DOHH2 (cell line): Measurements from ENCODE around the gene LUC7L3.
"Not testable (repeated sequence)": the region's sequence is repeated elsewhere in the genome, so short reads cannot be mapped to it uniquely, and the experiment has no call there.

Experiments
- H3F3A ChIP-seq: fragments of 200-600 bp; sonication (generic), shearing (Covaris generic); 2 replicates; pipeline ENCODE4 v1.6.0; 2016; ENCODE audit warnings: antibody characterized with exemption, mild to moderate bottlenecking; ENCODE audit not compliant: control insufficient read depth, insufficient read depth
- H3K27ac ChIP-seq: fragments of 200-600 bp; sonication (generic); 2 replicates; pipeline ENCODE4 v1.5.1; 2014; ENCODE audit warnings: low read depth, mild to moderate bottlenecking, low read length, moderate library complexity
- H3K27me3 ChIP-seq: fragments of 200-600 bp; sonication (generic); 2 replicates; pipeline ENCODE4 v1.6.1; 2014; ENCODE audit warnings: mild to moderate bottlenecking, low read length, mixed read lengths; ENCODE audit not compliant: control insufficient read depth
- H3K36me3 ChIP-seq: fragments of 200-600 bp; sonication (generic); 2 replicates; pipeline ENCODE4 v1.6.1; 2014; ENCODE audit warnings: mild to moderate bottlenecking, low read length, moderate library complexity, mixed read lengths; ENCODE audit not compliant: control insufficient read depth
- H3K4me1 ChIP-seq: fragments of 200-600 bp; sonication (generic); 2 replicates; pipeline ENCODE4 v1.6.1; 2014; ENCODE audit warnings: mild to moderate bottlenecking, low read length, mixed read lengths; ENCODE audit not compliant: control insufficient read depth
- H3K4me2 ChIP-seq: fragments of 200-600 bp; sonication (generic); 2 replicates; pipeline ENCODE4 v1.6.0; 2014; ENCODE audit warnings: mild to moderate bottlenecking, low read length, moderate library complexity
- H3K4me3 ChIP-seq: fragments of 200-600 bp; sonication (generic); 2 replicates; pipeline ENCODE4 v1.5.1; 2014; ENCODE audit warnings: mild to moderate bottlenecking, low read length, mixed read lengths
- H3K79me2 ChIP-seq: fragments of 200-600 bp; sonication (generic); 2 replicates; pipeline ENCODE4 v1.6.1; 2014; ENCODE audit warnings: mild to moderate bottlenecking, low read length, mixed read lengths; ENCODE audit not compliant: control insufficient read depth
- H3K9me2 ChIP-seq: fragments of 200-600 bp; sonication (generic); replicated peaks from 2 replicates; pipeline ENCODE4 v1.6.1; 2014; ENCODE audit warnings: mild to moderate bottlenecking, low read length, mixed read lengths; ENCODE audit not compliant: control insufficient read depth
- H3K9me3 ChIP-seq: fragments of 200-600 bp; sonication (generic); 2 replicates; pipeline ENCODE4 v1.6.1; 2014; ENCODE audit warnings: antibody characterized with exemption, low read length, mixed read lengths; ENCODE audit not compliant: control insufficient read depth, insufficient read depth
- H4K20me1 ChIP-seq: fragments of 200-600 bp; sonication (generic); 2 replicates; pipeline ENCODE4 v1.6.0; 2014; ENCODE audit warnings: low read depth, mild to moderate bottlenecking, antibody characterized with exemption, low read length, moderate library complexity; ENCODE audit not compliant: control insufficient read depth, insufficient read depth
- CTCF ChIP-seq: fragments of 200-600 bp; sonication (generic); IDR thresholded peaks from one replicate; pipeline ENCODE4 v1.5.1; 2014; ENCODE audit warnings: antibody characterized with exemption, mild to moderate bottlenecking, low read depth, low read length; ENCODE audit not compliant: poor library complexity, severe bottlenecking
- EZH2phosphoT487 ChIP-seq: fragments of 200-600 bp; sonication (generic); IDR thresholded peaks from 2 replicates; pipeline ENCODE4 v1.6.1; 2017; ENCODE audit warnings: borderline replicate concordance, mild to moderate bottlenecking, antibody characterized with exemption, low read length, moderate library complexity, mixed read lengths

The LUC7L3 gene

GRCh38 chr17:50722746-50723145 lies 3.3 kb downstream of the LUC7L3 start:
- Histone ChIP-seq H3K36me3 (peaks cover 69% of the 10 kb centered on the region), H3K27me3 (no peaks in the 10 kb centered on the region), H3F3A (0 out of 2 replicates have a peak, but pooled peaks cover 2% of the 10 kb centered on the region), H3K9me2 (no peaks in the 10 kb centered on the region), H4K20me1 (peaks cover 53% of the 10 kb centered on the region), H3K4me1 (peaks cover 39% of the 10 kb centered on the region), H3K79me2 (peaks cover 90% of the 10 kb centered on the region), H3K4me2 (peak overlapping the region; percentile 55), H3K27ac (no peak overlapping the region), H3K4me3 (peak overlapping the region; percentile 48), H3K9me3 (no peaks in the 10 kb centered on the region)
- TF ChIP-seq CTCF (no peak), EZH2phosphoT487 (no peak)

- H3K9me2 ChIP-seq, H3K27ac ChIP-seq, H3F3A ChIP-seq, H3K4me3 ChIP-seq, H3K4me2 ChIP-seq, H3K9me3 ChIP-seq, H3K27me3 ChIP-seq: not testable (repeated sequence)
- Histone ChIP-seq H4K20me1 (peaks cover 60% of the 10 kb centered on the region), H3K4me1 (peaks cover 32% of the 10 kb centered on the region), H3K36me3 (peaks cover 77% of the 10 kb centered on the region), H3K79me2 (peaks cover 100% of the 10 kb centered on the region)
Observed at GRCh38 chr17:50724622-50725021, 5.2 kb downstream of the LUC7L3 start.

- H3K79me2 ChIP-seq, result peaks cover 100% of the 10 kb centered on the region
- no peaks in the 10 kb centered on the region for H3K9me2 ChIP-seq
- TF ChIP-seq CTCF, result no peak
- TF ChIP-seq EZH2phosphoT487, result no peak
- H3K27me3 ChIP-seq, result no peaks in the 10 kb centered on the region
- H3K27ac ChIP-seq, result no peak overlapping the region
- peaks cover 74% of the 10 kb centered on the region for H3K36me3 ChIP-seq
- no peaks in the 10 kb centered on the region for H3K9me3 ChIP-seq
- no peak overlapping the region for H3K4me3 ChIP-seq
- 0 out of 2 replicates have a peak, but pooled peaks cover 2% of the 10 kb centered on the region for H3F3A ChIP-seq
- H4K20me1 ChIP-seq, result peaks cover 54% of the 10 kb centered on the region
- peaks cover 32% of the 10 kb centered on the region for H3K4me1 ChIP-seq
- H3K4me2 ChIP-seq, result no peak overlapping the region
Observed at GRCh38 chr17:50725769-50726655, 6.6 kb downstream of the LUC7L3 start.

GRCh38 chr17:50728112-50728429 lies 8.7 kb downstream of the LUC7L3 start:
- H3K4me2 ChIP-seq, result no peak overlapping the region
- no peak overlapping the region for H3K27ac ChIP-seq
- H3F3A ChIP-seq, result peaks cover 2% of the 10 kb centered on the region; the same call in 1 of the 2 replicates
- H3K36me3 ChIP-seq, result peaks cover 71% of the 10 kb centered on the region
- H3K79me2 ChIP-seq, result peaks cover 100% of the 10 kb centered on the region
- no peak overlapping the region for H3K4me3 ChIP-seq
- no peaks in the 10 kb centered on the region for H3K27me3 ChIP-seq
- peaks cover 55% of the 10 kb centered on the region for H4K20me1 ChIP-seq
- no peaks in the 10 kb centered on the region for H3K9me3 ChIP-seq
- TF ChIP-seq EZH2phosphoT487, result no peak
- TF ChIP-seq CTCF, result no peak
- no peaks in the 10 kb centered on the region for H3K9me2 ChIP-seq
- H3K4me1 ChIP-seq, result peaks cover 25% of the 10 kb centered on the region
